Central memory CD8-positive, alpha-beta T cell (primary cell): ENCODE data around the gene RPRD1B.

Experiments
- ATAC-seq: fragments of 150-1000 bp; cut with Tn5 transposase; replicated peaks from 2 replicates; pipeline ENCODE4 v1.10.0; 2022; ENCODE audit warnings: mild to moderate bottlenecking, moderate FRiP score, moderate number of reproducible peaks; ENCODE audit not compliant: poor library complexity, severe bottlenecking; ENCODE audit errors: extremely low read depth
- DNase-seq, 2 donors: peaks; one replicate each; pipeline ENCODE4 v3.0.0; 2021; ENCODE audit warnings: low spot score in 2 of 2
- H3K27ac Mint-ChIP-seq: one replicate; pipeline ENCODE4 v1.8.0; 2022; ENCODE audit warnings: low read depth, mild to moderate bottlenecking, moderate library complexity, mixed read lengths
- H3K27me3 Mint-ChIP-seq: one replicate; pipeline ENCODE4 v1.8.0; 2022; ENCODE audit warnings: mixed read lengths
- H3K36me3 Mint-ChIP-seq: one replicate; pipeline ENCODE4 v1.8.0; 2022; ENCODE audit warnings: mild to moderate bottlenecking, moderate library complexity, mixed read lengths; ENCODE audit not compliant: insufficient read depth
- H3K4me1 Mint-ChIP-seq: one replicate; pipeline ENCODE4 v1.8.0; 2022; ENCODE audit warnings: mixed read lengths
- H3K4me3 Mint-ChIP-seq: one replicate; pipeline ENCODE4 v1.8.0; 2022; ENCODE audit warnings: mild to moderate bottlenecking, moderate library complexity, mixed read lengths
- H3K9me3 Mint-ChIP-seq: one replicate; pipeline ENCODE4 v1.8.0; 2022; ENCODE audit warnings: mixed read lengths

RPRD1B gene

GRCh38 chr20:38075161-38075998 is 41.8 kb downstream of the RPRD1B start:
- ATAC-seq (no peak), DNase-seq (no peak)
- H3K4me3 Mint-ChIP-seq = no peak overlapping the region
- H3K27me3 Mint-ChIP-seq = no peaks in the 10 kb centered on the region
- H3K27ac Mint-ChIP-seq = no peak overlapping the region
- peaks cover 34% of the 10 kb centered on the region for H3K4me1 Mint-ChIP-seq
- H3K36me3 Mint-ChIP-seq = peaks cover 45% of the 10 kb centered on the region
- no peaks in the 10 kb centered on the region for H3K9me3 Mint-ChIP-seq

GRCh38 chr20:38076548-38076947 is 43.0 kb downstream of the RPRD1B start:
- no peak for DNase-seq
- no peak overlapping the region for H3K4me3 Mint-ChIP-seq
- peak overlapping the region; percentile 78 for H3K27ac Mint-ChIP-seq
- peaks cover 39% of the 10 kb centered on the region for H3K36me3 Mint-ChIP-seq
- no peak for ATAC-seq
- H3K27me3 Mint-ChIP-seq = no peaks in the 10 kb centered on the region
- no peaks in the 10 kb centered on the region for H3K9me3 Mint-ChIP-seq
- H3K4me1 Mint-ChIP-seq = peaks cover 43% of the 10 kb centered on the region

GRCh38 chr20:38078084-38078483 is 44.5 kb downstream of the RPRD1B start:
- Mint-ChIP-seq H3K4me1 (peaks cover 41% of the 10 kb centered on the region), H3K27me3 (no peaks in the 10 kb centered on the region), H3K27ac (no peak overlapping the region), H3K9me3 (no peaks in the 10 kb centered on the region), H3K36me3 (peaks cover 45% of the 10 kb centered on the region), H3K4me3 (no peak overlapping the region)
- ATAC-seq (no peak), DNase-seq (no peak)

- DNase-seq (no peak), ATAC-seq (no peak)
- H3K36me3 Mint-ChIP-seq = peaks cover 46% of the 10 kb centered on the region
- peaks cover 30% of the 10 kb centered on the region for H3K4me1 Mint-ChIP-seq
- H3K27ac Mint-ChIP-seq = no peak overlapping the region
- H3K9me3 Mint-ChIP-seq = no peaks in the 10 kb centered on the region
- H3K27me3 Mint-ChIP-seq = no peaks in the 10 kb centered on the region
- no peak overlapping the region for H3K4me3 Mint-ChIP-seq
These were observed 45.8 kb downstream of the RPRD1B start for GRCh38 chr20:38079353-38079752.

- H3K27ac Mint-ChIP-seq = no peak overlapping the region
- H3K4me1 Mint-ChIP-seq = peaks cover 30% of the 10 kb centered on the region
- ATAC-seq (no peak), DNase-seq (no peak)
- H3K36me3 Mint-ChIP-seq = peaks cover 56% of the 10 kb centered on the region
- no peak overlapping the region for H3K4me3 Mint-ChIP-seq
- H3K27me3 Mint-ChIP-seq = no peaks in the 10 kb centered on the region
- no peaks in the 10 kb centered on the region for H3K9me3 Mint-ChIP-seq
These were observed 48.0 kb downstream of the RPRD1B start for GRCh38 chr20:38081575-38081974.

- DNase-seq = no peak
- Mint-ChIP-seq H3K27me3 (no peaks in the 10 kb centered on the region), H3K4me3 (no peak overlapping the region), H3K9me3 (no peaks in the 10 kb centered on the region), H3K4me1 (peaks cover 23% of the 10 kb centered on the region), H3K36me3 (peaks cover 53% of the 10 kb centered on the region), H3K27ac (peak overlapping the region; percentile 46)
- no peak for ATAC-seq
These were observed 49.3 kb downstream of the RPRD1B start for GRCh38 chr20:38082894-38083293.

- Mint-ChIP-seq H3K4me1 (peaks cover 23% of the 10 kb centered on the region), H3K9me3 (no peaks in the 10 kb centered on the region), H3K4me3 (no peak overlapping the region), H3K27me3 (no peaks in the 10 kb centered on the region), H3K36me3 (peaks cover 57% of the 10 kb centered on the region), H3K27ac (peak overlapping the region; percentile 46)
- no peak for ATAC-seq
- no peak for DNase-seq
These were observed 49.9 kb downstream of the RPRD1B start for GRCh38 chr20:38083338-38084048.

- Mint-ChIP-seq H3K9me3 (no peaks in the 10 kb centered on the region), H3K4me1 (peaks cover 23% of the 10 kb centered on the region), H3K27me3 (no peaks in the 10 kb centered on the region), H3K27ac (no peak overlapping the region), H3K4me3 (no peak overlapping the region), H3K36me3 (peaks cover 52% of the 10 kb centered on the region)
- no peak for DNase-seq
- ATAC-seq = no peak
These were observed 50.9 kb downstream of the RPRD1B start for GRCh38 chr20:38084425-38084951.

- Mint-ChIP-seq H3K4me3 (no peak overlapping the region), H3K36me3 (peaks cover 50% of the 10 kb centered on the region), H3K27me3 (no peaks in the 10 kb centered on the region), H3K4me1 (peaks cover 19% of the 10 kb centered on the region), H3K9me3 (no peaks in the 10 kb centered on the region), H3K27ac (no peak overlapping the region)
- ATAC-seq = no peak
- no peak for DNase-seq
These were observed 51.5 kb downstream of the RPRD1B start for GRCh38 chr20:38085026-38085425.

GRCh38 chr20:38089500-38089899 is 56.0 kb downstream of the RPRD1B start:
- H3K36me3 Mint-ChIP-seq = peaks cover 31% of the 10 kb centered on the region
- no peaks in the 10 kb centered on the region for H3K27me3 Mint-ChIP-seq
- no peak overlapping the region for H3K27ac Mint-ChIP-seq
- H3K9me3 Mint-ChIP-seq = no peaks in the 10 kb centered on the region
- no peak for DNase-seq
- H3K4me3 Mint-ChIP-seq = no peak overlapping the region
- no peak for ATAC-seq
- H3K4me1 Mint-ChIP-seq = peaks cover 25% of the 10 kb centered on the region

- peaks cover 29% of the 10 kb centered on the region for H3K36me3 Mint-ChIP-seq
- H3K4me3 Mint-ChIP-seq = no peak overlapping the region
- no peak for DNase-seq
- H3K27me3 Mint-ChIP-seq = no peaks in the 10 kb centered on the region
- no peaks in the 10 kb centered on the region for H3K9me3 Mint-ChIP-seq
- H3K27ac Mint-ChIP-seq = no peak overlapping the region
- no peak for ATAC-seq
- H3K4me1 Mint-ChIP-seq = peaks cover 30% of the 10 kb centered on the region
These were observed 56.5 kb downstream of the RPRD1B start for GRCh38 chr20:38090061-38090460.

- no peak for DNase-seq
- Mint-ChIP-seq H3K36me3 (peaks cover 16% of the 10 kb centered on the region), H3K4me1 (peaks cover 34% of the 10 kb centered on the region), H3K27ac (peak overlapping the region; percentile 92), H3K4me3 (peak overlapping the region; percentile 43), H3K27me3 (no peaks in the 10 kb centered on the region), H3K9me3 (no peaks in the 10 kb centered on the region)
- peak; percentile 66 for ATAC-seq
These were observed 58.1 kb downstream of the RPRD1B start for GRCh38 chr20:38091441-38092216.
